ENCODE data around the gene SH3TC1. TPM values are rescaled to one million over a fixed set of nuclear protein-coding genes. Genes with fewer than 3 reads are reported as not detected.

The SH3TC1 gene
- total and polyA plus RNA-seq, 5 experiments from 2014 or later: 3.7 to 17.4 (median 6.5) TPM

- ATAC-seq (no peak), DNase-seq (no peak)
- Mint-ChIP-seq H3K27me3 (no peaks in the 10 kb centered on the region), H3K36me3 (peaks cover 0 to 6% (median 4%) of the 10 kb centered on the region in 3 donors), H3K4me1 (peaks cover 7 to 12% (median 11%) of the 10 kb centered on the region in 4 donors), H3K27ac (peak overlapping the region in 1 of 10 donors; percentile 28), H3K4me3 (no peak overlapping the region), H3K9me3 (no peaks in the 10 kb centered on the region)
- POLR2A ChIA-PET: no interaction called here
Measured at GRCh38 chr4:8234715-8235114, 35.6 kb downstream of the SH3TC1 start.

DNA sequence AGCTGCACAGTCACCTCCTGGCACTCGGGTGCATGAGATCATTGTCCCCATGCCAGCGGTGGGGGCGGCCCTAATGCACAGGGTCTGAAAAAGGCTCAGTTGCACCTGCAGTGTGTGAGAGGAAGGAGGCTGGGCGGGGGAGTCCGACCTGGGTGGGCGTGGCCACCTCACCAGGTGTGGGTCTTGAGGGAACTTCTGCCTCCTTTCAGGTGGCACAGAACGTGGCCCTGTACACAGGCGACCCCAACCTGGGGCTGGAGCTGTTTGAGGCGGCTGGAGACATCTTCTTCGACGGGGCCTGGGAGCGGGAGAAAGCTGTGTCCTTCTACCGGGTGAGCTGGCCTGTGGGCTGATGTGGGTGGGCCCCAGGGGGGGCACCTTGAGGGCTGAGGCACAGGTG is 36.1 kb downstream of the SH3TC1 start:
- DNase-seq (no peak), ATAC-seq (no peak)
- Mint-ChIP-seq H3K27me3 (no peaks in the 10 kb centered on the region), H3K4me3 (no peak overlapping the region), H3K36me3 (peaks cover 0 to 6% (median 4%) of the 10 kb centered on the region in 3 donors), H3K9me3 (no peaks in the 10 kb centered on the region), H3K27ac (peak overlapping the region in 1 of 10 donors; percentile 37), H3K4me1 (peaks cover 6 to 10% (median 10%) of the 10 kb centered on the region in 4 donors)
- POLR2A ChIA-PET: no interaction called here

- DNase-seq (no peak), ATAC-seq (no peak)
- POLR2A ChIA-PET: no interaction called here
- Mint-ChIP-seq H3K27me3 (no peaks in the 10 kb centered on the region), H3K36me3 (peaks cover 0 to 6% (median 4%) of the 10 kb centered on the region in 3 donors), H3K27ac (peak overlapping the region in 1 of 10 donors; percentile 37), H3K4me3 (no peak overlapping the region), H3K9me3 (no peaks in the 10 kb centered on the region), H3K4me1 (peaks cover 1 to 8% (median 6%) of the 10 kb centered on the region in 4 donors)
Measured at GRCh38 chr4:8235686-8236085, 36.6 kb downstream of the SH3TC1 start.

DNA sequence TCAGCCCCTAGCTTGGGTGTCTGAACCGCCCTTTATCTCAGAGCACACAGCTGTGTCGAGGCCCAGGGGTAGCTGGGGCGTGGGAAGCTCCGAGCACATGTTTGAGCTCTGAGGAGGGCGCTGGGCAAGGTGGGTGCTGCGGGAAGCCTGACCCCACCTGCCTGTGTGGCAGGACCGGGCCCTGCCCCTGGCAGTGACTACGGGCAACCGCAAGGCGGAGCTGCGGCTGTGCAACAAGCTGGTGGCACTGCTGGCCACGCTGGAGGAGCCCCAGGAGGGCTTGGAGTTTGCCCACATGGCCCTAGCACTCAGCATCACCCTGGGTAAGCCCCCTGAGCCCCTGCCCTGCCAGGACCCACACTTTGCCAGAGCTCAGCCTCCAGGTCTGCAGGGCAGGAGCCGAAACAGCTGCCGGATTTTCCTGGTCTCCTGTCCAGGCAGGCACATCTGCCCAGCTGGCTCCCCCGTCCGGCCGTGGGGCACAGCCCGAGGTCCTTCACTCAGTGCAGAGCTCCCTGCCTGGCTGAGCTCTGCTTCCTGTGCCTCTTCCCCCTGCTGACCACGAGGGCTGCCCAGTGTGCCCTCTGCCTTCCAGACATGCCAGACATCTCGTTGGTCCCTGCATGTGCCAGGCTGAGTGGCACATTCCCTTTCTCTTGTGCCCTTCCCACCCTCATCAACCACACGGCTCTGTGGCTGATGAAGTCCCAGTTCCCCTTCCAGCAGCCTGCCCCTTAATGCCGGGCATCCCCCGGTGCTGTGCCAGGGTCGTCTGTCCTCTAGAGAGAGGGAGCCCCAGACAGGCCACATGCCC is 37.2 kb downstream of the SH3TC1 start:
- Mint-ChIP-seq H3K4me3 (no peak overlapping the region), H3K36me3 (peaks cover 0 to 6% (median 4%) of the 10 kb centered on the region in 3 donors), H3K27ac (no peak overlapping the region), H3K9me3 (no peaks in the 10 kb centered on the region), H3K4me1 (peaks cover 0 to 9% (median 4%) of the 10 kb centered on the region in 4 donors), H3K27me3 (no peaks in the 10 kb centered on the region)
- POLR2A ChIA-PET: no interaction called here
- ATAC-seq (no peak), DNase-seq (no peak)

DNA sequence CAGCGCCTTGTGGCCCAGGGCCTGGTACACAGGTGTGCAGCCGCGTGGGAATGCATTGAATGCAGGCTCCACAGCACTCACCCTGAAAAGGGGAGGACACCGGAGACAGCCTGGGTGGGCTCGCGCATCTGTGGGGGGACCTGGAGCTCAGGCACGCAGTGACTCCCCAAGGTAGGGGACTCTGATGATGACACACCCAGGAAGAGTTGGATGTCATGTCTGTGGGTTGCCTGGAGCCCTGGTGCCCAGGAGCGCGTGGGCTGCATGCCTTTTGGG is 37.8 kb downstream of the SH3TC1 start:
- Mint-ChIP-seq H3K27ac (no peak overlapping the region), H3K27me3 (no peaks in the 10 kb centered on the region), H3K9me3 (no peaks in the 10 kb centered on the region), H3K36me3 (peaks cover 0 to 8% (median 4%) of the 10 kb centered on the region in 3 donors), H3K4me3 (no peak overlapping the region), H3K4me1 (peaks cover 0 to 14% (median 7%) of the 10 kb centered on the region in 4 donors)
- no peak for DNase-seq
- POLR2A ChIA-PET: no interaction called here
- ATAC-seq: no peak

- peaks cover 0 to 7% (median 4%) of the 10 kb centered on the region in 3 donors for H3K36me3 Mint-ChIP-seq
- ATAC-seq: no peak
- no peak overlapping the region for H3K27ac Mint-ChIP-seq
- POLR2A ChIA-PET: no interaction called here
- no peaks in the 10 kb centered on the region for H3K9me3 Mint-ChIP-seq
- peaks cover 0 to 16% (median 9%) of the 10 kb centered on the region in 4 donors for H3K4me1 Mint-ChIP-seq
- no peaks in the 10 kb centered on the region for H3K27me3 Mint-ChIP-seq
- no peak for DNase-seq
- no peak overlapping the region for H3K4me3 Mint-ChIP-seq
Measured at GRCh38 chr4:8237256-8237989, 38.3 kb downstream of the SH3TC1 start.

- no peak overlapping the region for H3K4me3 Mint-ChIP-seq
- peaks cover 0 to 16% (median 9%) of the 10 kb centered on the region in 4 donors for H3K4me1 Mint-ChIP-seq
- POLR2A ChIA-PET: no interaction called here
- H3K27me3 Mint-ChIP-seq: no peaks in the 10 kb centered on the region
- H3K27ac Mint-ChIP-seq: no peak overlapping the region
- ATAC-seq (peak in 1 of 2 donors; percentile 38), DNase-seq (no peak)
- H3K9me3 Mint-ChIP-seq: no peaks in the 10 kb centered on the region
- H3K36me3 Mint-ChIP-seq: peaks cover 0 to 6% (median 2%) of the 10 kb centered on the region in 3 donors
Measured at GRCh38 chr4:8238036-8238511, 39.0 kb downstream of the SH3TC1 start.

DNA sequence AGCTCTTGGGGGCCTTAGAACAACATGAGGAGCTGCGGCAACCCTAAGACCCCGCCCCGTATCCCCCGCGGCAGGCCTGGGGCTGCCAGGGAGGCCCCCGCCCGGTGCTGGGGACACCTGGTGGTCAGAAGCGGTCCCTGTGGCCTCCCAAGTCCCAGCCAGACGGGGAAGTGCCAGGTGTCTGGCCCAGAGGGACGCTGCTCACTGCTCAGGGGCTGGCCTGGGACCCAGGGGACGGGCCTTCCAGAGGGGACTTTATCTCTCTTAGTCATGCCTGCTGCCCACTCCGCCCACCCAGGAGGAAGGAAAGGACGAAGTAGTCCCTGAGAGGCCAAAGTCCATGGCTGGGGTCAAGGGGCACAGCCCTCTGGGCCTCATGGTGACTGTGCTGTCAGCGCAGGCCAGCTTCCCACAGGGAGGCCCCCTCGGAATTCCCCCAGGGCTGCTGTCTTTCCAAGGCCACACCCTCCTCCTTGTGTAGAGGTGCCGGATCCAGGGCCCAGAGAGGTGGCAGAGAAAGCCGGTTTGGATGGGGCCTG is 39.5 kb downstream of the SH3TC1 start:
- no peak for ATAC-seq
- no peaks in the 10 kb centered on the region for H3K27me3 Mint-ChIP-seq
- H3K4me3 Mint-ChIP-seq: no peak overlapping the region
- H3K9me3 Mint-ChIP-seq: no peaks in the 10 kb centered on the region
- no peak for DNase-seq
- H3K27ac Mint-ChIP-seq: no peak overlapping the region
- H3K4me1 Mint-ChIP-seq: peaks cover 0 to 16% (median 9%) of the 10 kb centered on the region in 4 donors
- peaks cover 0 to 6% (median 2%) of the 10 kb centered on the region in 3 donors for H3K36me3 Mint-ChIP-seq
- POLR2A ChIA-PET: no interaction called here

DNA sequence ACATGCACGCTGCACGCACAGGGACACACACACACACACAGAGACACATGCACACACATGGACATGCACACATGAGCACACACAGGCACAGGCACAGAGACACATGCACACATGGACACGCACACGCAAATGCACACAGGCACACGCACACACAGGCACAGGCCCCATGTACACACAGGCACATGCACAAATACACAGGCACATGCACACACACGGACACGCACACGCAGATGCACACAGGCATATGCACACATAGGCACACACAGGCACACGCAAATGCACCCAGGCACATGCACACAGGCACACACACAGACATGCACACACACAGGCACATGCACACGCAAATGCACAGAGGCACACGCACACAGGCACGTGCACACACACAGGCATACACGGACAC is 40.1 kb downstream of the SH3TC1 start:
- Mint-ChIP-seq H3K4me1 (peaks cover 0 to 16% (median 9%) of the 10 kb centered on the region in 4 donors), H3K27me3 (no peaks in the 10 kb centered on the region), H3K36me3 (peaks cover 0 to 6% (median 2%) of the 10 kb centered on the region in 3 donors), H3K27ac (peak overlapping the region in 1 of 10 donors; percentile 86), H3K9me3 (no peaks in the 10 kb centered on the region), H3K4me3 (no peak overlapping the region)
- ATAC-seq (no peak), DNase-seq (no peak)
- POLR2A ChIA-PET: no interaction called here

- POLR2A ChIA-PET: no interaction called here
- Mint-ChIP-seq H3K9me3 (no peaks in the 10 kb centered on the region), H3K27ac (no peak overlapping the region)
Measured at GRCh38 chr4:8239661-8240060, 40.6 kb downstream of the SH3TC1 start.

GRCh38 chr4:8240211-8241041 is 41.3 kb downstream of the SH3TC1 start:
- POLR2A ChIA-PET: no interaction called here
- ATAC-seq (no peak), DNase-seq (no peak)
- H3K4me3 Mint-ChIP-seq: no peak overlapping the region
- peak overlapping the region in 2 of 10 donors; percentile 19 to 36 for H3K27ac Mint-ChIP-seq
- H3K4me1 Mint-ChIP-seq: peaks cover 0 to 16% (median 8%) of the 10 kb centered on the region in 4 donors
- H3K9me3 Mint-ChIP-seq: no peaks in the 10 kb centered on the region
- no peaks in the 10 kb centered on the region for H3K27me3 Mint-ChIP-seq
- H3K36me3 Mint-ChIP-seq: peaks cover 0 to 3% (median 0%) of the 10 kb centered on the region in 3 donors

More at GRCh38 chr4:8239661-8240060, 40.6 kb downstream of the SH3TC1 start:
- Mint-ChIP-seq H3K36me3 (peaks cover 0 to 4% (median 2%) of the 10 kb centered on the region in 3 donors), H3K27me3 (no peaks in the 10 kb centered on the region), H3K4me1 (peaks cover 0 to 16% (median 8%) of the 10 kb centered on the region in 4 donors), H3K4me3 (no peak overlapping the region)
- no peak for ATAC-seq
- DNase-seq: no peak

GRCh38 chr4:8241211-8241779 is 42.2 kb downstream of the SH3TC1 start:
- POLR2A ChIA-PET: no interaction called here
- no peak for DNase-seq
- H3K27ac Mint-ChIP-seq: peak overlapping the region in 4 of 10 donors; percentile 67 to 79 (median 74)

More at GRCh38 chr4:8241211-8241779, 42.2 kb downstream of the SH3TC1 start:
- no peaks in the 10 kb centered on the region for H3K9me3 Mint-ChIP-seq
- H3K27me3 Mint-ChIP-seq: no peaks in the 10 kb centered on the region
- no peak overlapping the region for H3K4me3 Mint-ChIP-seq
- H3K4me1 Mint-ChIP-seq: peaks cover 0 to 16% (median 8%) of the 10 kb centered on the region in 4 donors
- peaks cover 0 to 3% (median 0%) of the 10 kb centered on the region in 3 donors for H3K36me3 Mint-ChIP-seq
- no peak for ATAC-seq

All from naive thymus-derived CD8-positive, alpha-beta T cell (primary cell).